Thyroid gland (tissue), 4 donors: ENCODE results near the gene PRRG2.

Source experiments
- CTCF ChIP-seq, 6 experiments: fragments of 200-600 bp in 3 of 6; fragments of 450-650 bp in 3 of 6; sonication (generic) in 3 of 6; IDR thresholded peaks; one replicate each; pipeline ENCODE4 v1.5.1; 2016 to 2019; ENCODE audit warnings: antibody characterized with exemption in 6 of 6, mild to moderate bottlenecking in 2 of 6, inconsistent platforms in 1 of 6, moderate library complexity in 1 of 6
- POLR2A ChIP-seq, 2 donors: fragments of 450-650 bp; IDR thresholded peaks; one replicate each; pipeline ENCODE4 v1.6.1; 2017; ENCODE audit warnings: antibody characterized with exemption in 2 of 2, mild to moderate bottlenecking in 2 of 2, moderate library complexity in 1 of 2

- TF ChIP-seq CTCF (IDR thresholded peaks at IDR 0.05) = no peak
- TF ChIP-seq POLR2A (IDR thresholded peaks at IDR 0.05) = no peak
These were observed 22.5 kb upstream of the PRRG2 start for GRCh38 chr19:49558591-49558990.
